GM12878 (cell line): Measurements from ENCODE around the gene LDB3. TPM values are rescaled to one million over a fixed set of nuclear protein-coding genes. Genes with fewer than 3 reads are reported as not detected.

ENCODE experiments used
- ATAC-seq: fragments of 200-7000 bp; cut with Tn5 transposase; 3 replicates; pipeline ENCODE4 v1.9.1; 2020; ENCODE audit warnings: mild to moderate bottlenecking, moderate library complexity
- BruUV-seq: library from RNA; stranded (reverse); fragments of 400-500 nt; replicated peaks from 2 replicates; lab custom pipeline; 2021; lab: Mats Ljungman, UMichigan
- CTCF ChIA-PET: fragments of 300-600 bp; sonication (Branson Sonifier 250); formaldehyde crosslinking; extraction: SDS; loops from one replicate; lab custom pipeline; 2021; ENCODE audit warnings: inconsistent platforms; lab: Yijun Ruan, JAX
- POLR2A ChIA-PET: fragments of 350-600 bp; formaldehyde crosslinking; extraction: SDS; loops from one replicate; lab custom pipeline; 2021; ENCODE audit warnings: inconsistent platforms; lab: Charles Lee
- RAD21 ChIA-PET: fragments of 300-600 bp; sonication (Branson Sonifier 250); formaldehyde crosslinking; loops from one replicate; lab custom pipeline; 2023; ENCODE audit warnings: antibody characterized with exemption; ENCODE audit not compliant: unreplicated experiment; lab: Charles Lee
- SMC1A ChIA-PET: fragments of 300-600 bp; sonication (Branson Sonifier 250); formaldehyde crosslinking; loops from one replicate; lab custom pipeline; 2023; ENCODE audit not compliant: unreplicated experiment, uncharacterized antibody; lab: Charles Lee
- DNase-seq: peaks from one replicate; pipeline ENCODE4 v3.0.0-alpha.2; 2011; ENCODE audit warnings: low read depth, low spot score
- FAIRE-seq: peaks from 3 replicates; lab custom pipeline; 2011; peaks lifted over from hg19 to GRCh38; lab: Jason Lieb, UNC
- H2AFZ ChIP-seq: 2 replicates; pipeline ENCODE4 v1.6.0; 2011; ENCODE audit warnings: low read depth, low read length, control low read depth; ENCODE audit not compliant: control insufficient read depth
- H3K27ac ChIP-seq: 2 replicates; pipeline ENCODE4 v1.5.1; 2011; ENCODE audit warnings: control low read depth; ENCODE audit not compliant: control insufficient read depth, insufficient read depth
- H3K27me3 ChIP-seq, 2 experiments: replicated peaks in 1 of 2; 2 replicates each; pipeline versions ENCODE4 v1.6.0 to v1.6.1; 2011; ENCODE audit warnings: low read length in 1 of 2; ENCODE audit not compliant: control insufficient read depth in 2 of 2, insufficient read depth in 2 of 2
- H3K36me3 ChIP-seq, 2 experiments: 2 replicates each; pipeline ENCODE4 v1.5.1; 2011; ENCODE audit warnings: low read length in 1 of 2; ENCODE audit not compliant: control insufficient read depth in 2 of 2, insufficient read depth in 2 of 2
- H3K4me1 ChIP-seq: 2 replicates; pipeline ENCODE4 v1.6.1; 2011; ENCODE audit warnings: mild to moderate bottlenecking, low read length, moderate library complexity, mixed read lengths; ENCODE audit not compliant: control insufficient read depth, insufficient read depth
- H3K4me2 ChIP-seq: 2 replicates; pipeline ENCODE4 v1.6.0; 2011; ENCODE audit warnings: control low read depth; ENCODE audit not compliant: control insufficient read depth, insufficient read depth
- H3K4me3 ChIP-seq: fragments of 200-600 bp; sonication (generic); 2 replicates; pipeline ENCODE4 v1.5.1; 2016
- H3K79me2 ChIP-seq: 2 replicates; pipeline ENCODE4 v1.6.0; 2011; ENCODE audit warnings: low read length; ENCODE audit not compliant: control insufficient read depth, insufficient read depth
- H3K9ac ChIP-seq: 2 replicates; pipeline ENCODE4 v1.8.0; 2011; ENCODE audit warnings: low read length, control low read depth, mixed read lengths; ENCODE audit not compliant: control insufficient read depth, insufficient read depth
- H3K9me3 ChIP-seq: replicated peaks from 3 replicates; pipeline ENCODE4 v1.5.1; 2011; ENCODE audit warnings: mild to moderate bottlenecking, low read length; ENCODE audit not compliant: control insufficient read depth, insufficient read depth
- H4K20me1 ChIP-seq: 2 replicates; pipeline ENCODE4 v1.6.0; 2011; ENCODE audit not compliant: control insufficient read depth, insufficient read depth
- ASH2L ChIP-seq: fragments of 300-600, 200-600 bp; sonication (generic); IDR thresholded peaks from 2 replicates; pipeline ENCODE4 v1.6.1; 2017; ENCODE audit warnings: low read depth, mild to moderate bottlenecking, borderline replicate concordance
- EED ChIP-seq: sonication (generic); IDR thresholded peaks from 2 replicates; pipeline ENCODE4 v1.6.1; 2016; ENCODE audit warnings: antibody characterized with exemption, low read depth
- EGR1 ChIP-seq, 2 experiments: IDR thresholded peaks; 1 replicate in 1 of 2; 2 replicates in 1 of 2; pipeline ENCODE4 v1.6.1; 2011 to 2012; ENCODE audit warnings: low read depth in 2 of 2, low read length in 2 of 2, borderline replicate concordance in 1 of 2, mild to moderate bottlenecking in 1 of 2, moderate library complexity in 1 of 2
- ETV6 ChIP-seq, 2 experiments: fragments of 450-650 bp in 1 of 2; IDR thresholded peaks in 1 of 2; conservative IDR thresholded peaks in 1 of 2; 2 replicates each; pipeline ENCODE4 v1.6.1; 2014; ENCODE audit warnings: antibody characterized with exemption in 1 of 2, borderline replicate concordance in 1 of 2, low read depth in 1 of 2, mild to moderate bottlenecking in 1 of 2, moderate library complexity in 1 of 2
- FOS ChIP-seq: IDR thresholded peaks from 3 replicates; pipeline ENCODE4 v1.6.1; 2011; ENCODE audit warnings: borderline replicate concordance; ENCODE audit not compliant: insufficient read length; ENCODE audit errors: extremely low read depth
- HDAC2 ChIP-seq: fragments of 200-600 bp; sonication (generic); IDR thresholded peaks from 2 replicates; pipeline ENCODE4 v1.6.1; 2017
- MEF2B ChIP-seq: fragments of 450-650 bp; IDR thresholded peaks from 2 replicates; pipeline ENCODE4 v1.6.1; 2018; ENCODE audit warnings: mild to moderate bottlenecking, moderate library complexity; ENCODE audit not compliant: partially characterized antibody, poor library complexity, severe bottlenecking
- MTA3 ChIP-seq: IDR thresholded peaks from 2 replicates; pipeline ENCODE4 v1.6.1; 2012; ENCODE audit warnings: low read length, inconsistent platforms, borderline replicate concordance
- PAX5 ChIP-seq: IDR thresholded peaks from 2 replicates; pipeline ENCODE4 v1.6.1; 2011; ENCODE audit warnings: low read depth, low read length, borderline replicate concordance
- STAT1 ChIP-seq: fragments of 450-650 bp; conservative IDR thresholded peaks from 2 replicates; pipeline ENCODE4 v1.6.1; 2014; ENCODE audit warnings: antibody characterized with exemption, mild to moderate bottlenecking
- WGBS: methylation state at CpG from one replicate; pipeline ENCODE4 v1.1.6; 2016; ENCODE audit warnings: low lambda C conversion rate; ENCODE audit not compliant: insufficient replicate concordance, insufficient coverage; ENCODE audit errors: missing lambda C conversion rate; 5-methylcytosine and 5-hydroxymethylcytosine counted together
- in situ Hi-C: fragments of 300-500 bp; cut with MboI; formaldehyde crosslinking; loops from 9 replicates; pipeline ENCODE4 v1.14.3; 2018; ENCODE audit warnings: mixed read lengths
- intact Hi-C: fragments of 100-400 bp; cut with micrococcal nuclease; formaldehyde crosslinking; loops from one replicate; pipeline ENCODE4 v1.14.2; 2022; ENCODE audit not compliant: unreplicated experiment
- polyA plus RNA-seq, 11 experiments: library from polyadenylated mRNA; depleted of rRNA in 4 of 11; unstranded in 6 of 11; stranded (reverse) in 5 of 11; fragments of >200 nt; fragmentation: Nextera tagmentation in 4 of 11; fragmentation: Illumina TruSeq in 1 of 11; extraction: Ambion mirVana in 4 of 11; extraction: Trizol in 1 of 11; gene quantifications; 1 replicate in 1 of 11; 2 replicates in 10 of 11; pipeline versions ENCODE4 v1.2.1 to v1.2.3, GENCODE V29; 2011 to 2016; ENCODE audit warnings: inconsistent platforms in 2 of 11, missing spikeins in 2 of 11, low read depth in 1 of 11
- total RNA-seq, 4 experiments: library from RNA; depleted of rRNA in 3 of 4; stranded (reverse); fragments of >200 nt in 3 of 4; fragmentation: Illumina TruSeq in 1 of 4; extraction: Trizol in 1 of 4; gene quantifications; 2 replicates each; pipeline versions ENCODE4 v1.2.1 to v1.2.3, GENCODE V29; 2013 to 2021
- TF ChIP-seq, protein P1 (sequence below): fragments of 150-350 bp; IDR thresholded peaks from 2 replicates; pipeline ENCODE4 v1.6.1; 2014; ENCODE audit warnings: mild to moderate bottlenecking, low read depth, low read length
- TF ChIP-seq, protein P2 (sequence below): fragments of 450-650 bp; IDR thresholded peaks from 2 replicates; pipeline ENCODE4 v1.6.1; 2016; ENCODE audit warnings: mild to moderate bottlenecking, moderate library complexity, borderline replicate concordance
- TF ChIP-seq, protein P3 (sequence below): fragments of 450-650 bp; IDR thresholded peaks from 2 replicates; pipeline ENCODE4 v1.6.1; 2018; ENCODE audit warnings: borderline replicate concordance, mild to moderate bottlenecking; ENCODE audit not compliant: partially characterized antibody

Gene LDB3
- total and polyA plus RNA-seq, 10 of the 15 experiments (the other 5 are each of a cell fraction or from before 2014, with no cell fraction given): 0.02 to 0.07 (median 0.04) TPM; not detected in 1

DNA sequence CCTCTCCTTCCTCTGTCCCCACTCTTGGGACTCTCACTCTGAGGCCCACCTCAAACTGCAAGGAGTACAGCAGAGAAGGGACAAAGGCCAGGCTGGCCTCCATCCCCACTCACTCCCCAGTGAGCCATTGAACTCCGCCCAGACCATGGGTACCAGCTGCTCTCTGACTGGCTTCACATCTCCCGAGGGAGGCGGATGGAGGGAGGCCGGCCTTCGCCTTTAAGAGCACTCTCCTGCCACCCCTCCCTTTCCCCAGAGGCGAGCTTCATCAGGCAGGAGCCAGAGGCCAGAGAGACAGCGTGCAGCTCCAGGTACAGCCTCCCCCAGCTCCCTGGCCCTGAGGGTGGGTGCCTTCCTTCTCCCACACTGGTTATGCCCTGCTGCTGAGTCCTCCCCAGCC is 1.8 kb upstream of the LDB3 start:
- intact Hi-C loops: loop anchor here (10.0 kb wide), 1 partner anchor 272 kb away; no protein-coding TSS in a partner anchor
- Histone ChIP-seq H3K9ac (no peak overlapping the region), H3K9me3 (no peaks in the 10 kb centered on the region; the same call in 2 of the 3 replicates), H3K4me3 (no peak overlapping the region), H3K27ac (no peak overlapping the region), H3K79me2 (no peaks in the 10 kb centered on the region), H3K27me3 (no peaks in the 10 kb centered on the region), H3K36me3 (no peaks in the 10 kb centered on the region), H4K20me1 (no peaks in the 10 kb centered on the region), H3K4me2 (no peak overlapping the region), H3K4me1 (no peaks in the 10 kb centered on the region), H2AFZ (no peak overlapping the region)
- ChIA-PET RAD21 (no interaction called here), SMC1A (no interaction called here), POLR2A (no interaction called here), CTCF (no interaction called here)
- FAIRE-seq: no peak
- BruUV-seq: no TSS peak
- no peak for ATAC-seq
- WGBS: 36% methylated on average over 7 of the region's 7 CpGs
- in situ Hi-C loops: no loop called here
- DNase-seq: no peak
- TF ChIP-seq, protein P1, sequence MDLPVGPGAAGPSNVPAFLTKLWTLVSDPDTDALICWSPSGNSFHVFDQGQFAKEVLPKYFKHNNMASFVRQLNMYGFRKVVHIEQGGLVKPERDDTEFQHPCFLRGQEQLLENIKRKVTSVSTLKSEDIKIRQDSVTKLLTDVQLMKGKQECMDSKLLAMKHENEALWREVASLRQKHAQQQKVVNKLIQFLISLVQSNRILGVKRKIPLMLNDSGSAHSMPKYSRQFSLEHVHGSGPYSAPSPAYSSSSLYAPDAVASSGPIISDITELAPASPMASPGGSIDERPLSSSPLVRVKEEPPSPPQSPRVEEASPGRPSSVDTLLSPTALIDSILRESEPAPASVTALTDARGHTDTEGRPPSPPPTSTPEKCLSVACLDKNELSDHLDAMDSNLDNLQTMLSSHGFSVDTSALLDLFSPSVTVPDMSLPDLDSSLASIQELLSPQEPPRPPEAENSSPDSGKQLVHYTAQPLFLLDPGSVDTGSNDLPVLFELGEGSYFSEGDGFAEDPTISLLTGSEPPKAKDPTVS: no peak
- TF ChIP-seq, protein P2, sequence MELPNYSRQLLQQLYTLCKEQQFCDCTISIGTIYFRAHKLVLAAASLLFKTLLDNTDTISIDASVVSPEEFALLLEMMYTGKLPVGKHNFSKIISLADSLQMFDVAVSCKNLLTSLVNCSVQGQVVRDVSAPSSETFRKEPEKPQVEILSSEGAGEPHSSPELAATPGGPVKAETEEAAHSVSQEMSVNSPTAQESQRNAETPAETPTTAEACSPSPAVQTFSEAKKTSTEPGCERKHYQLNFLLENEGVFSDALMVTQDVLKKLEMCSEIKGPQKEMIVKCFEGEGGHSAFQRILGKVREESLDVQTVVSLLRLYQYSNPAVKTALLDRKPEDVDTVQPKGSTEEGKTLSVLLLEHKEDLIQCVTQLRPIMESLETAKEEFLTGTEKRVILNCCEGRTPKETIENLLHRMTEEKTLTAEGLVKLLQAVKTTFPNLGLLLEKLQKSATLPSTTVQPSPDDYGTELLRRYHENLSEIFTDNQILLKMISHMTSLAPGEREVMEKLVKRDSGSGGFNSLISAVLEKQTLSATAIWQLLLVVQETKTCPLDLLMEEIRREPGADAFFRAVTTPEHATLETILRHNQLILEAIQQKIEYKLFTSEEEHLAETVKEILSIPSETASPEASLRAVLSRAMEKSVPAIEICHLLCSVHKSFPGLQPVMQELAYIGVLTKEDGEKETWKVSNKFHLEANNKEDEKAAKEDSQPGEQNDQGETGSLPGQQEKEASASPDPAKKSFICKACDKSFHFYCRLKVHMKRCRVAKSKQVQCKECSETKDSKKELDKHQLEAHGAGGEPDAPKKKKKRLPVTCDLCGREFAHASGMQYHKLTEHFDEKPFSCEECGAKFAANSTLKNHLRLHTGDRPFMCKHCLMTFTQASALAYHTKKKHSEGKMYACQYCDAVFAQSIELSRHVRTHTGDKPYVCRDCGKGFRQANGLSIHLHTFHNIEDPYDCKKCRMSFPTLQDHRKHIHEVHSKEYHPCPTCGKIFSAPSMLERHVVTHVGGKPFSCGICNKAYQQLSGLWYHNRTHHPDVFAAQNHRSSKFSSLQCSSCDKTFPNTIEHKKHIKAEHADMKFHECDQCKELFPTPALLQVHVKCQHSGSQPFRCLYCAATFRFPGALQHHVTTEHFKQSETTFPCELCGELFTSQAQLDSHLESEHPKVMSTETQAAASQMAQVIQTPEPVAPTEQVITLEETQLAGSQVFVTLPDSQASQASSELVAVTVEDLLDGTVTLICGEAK: no peak
- TF ChIP-seq ETV6 (conservative IDR thresholded peaks at IDR 0.05 in 1 of 2, IDR thresholded peaks at IDR 0.05 in 1 of 2; ENCODE audit: borderline replicate concordance in 1 of 2, low read depth in 1 of 2) (no peak), EGR1 (IDR thresholded peaks at IDR 0.05; ENCODE audit: borderline replicate concordance in 1 of 2, low read depth in 2 of 2, low read length in 2 of 2) (no peak), STAT1 (no peak), HDAC2 (no peak), MTA3 (no peak), ASH2L (no peak), PAX5 (no peak), FOS (no peak), MEF2B (no peak), EED (no peak)
- TF ChIP-seq, protein P3, sequence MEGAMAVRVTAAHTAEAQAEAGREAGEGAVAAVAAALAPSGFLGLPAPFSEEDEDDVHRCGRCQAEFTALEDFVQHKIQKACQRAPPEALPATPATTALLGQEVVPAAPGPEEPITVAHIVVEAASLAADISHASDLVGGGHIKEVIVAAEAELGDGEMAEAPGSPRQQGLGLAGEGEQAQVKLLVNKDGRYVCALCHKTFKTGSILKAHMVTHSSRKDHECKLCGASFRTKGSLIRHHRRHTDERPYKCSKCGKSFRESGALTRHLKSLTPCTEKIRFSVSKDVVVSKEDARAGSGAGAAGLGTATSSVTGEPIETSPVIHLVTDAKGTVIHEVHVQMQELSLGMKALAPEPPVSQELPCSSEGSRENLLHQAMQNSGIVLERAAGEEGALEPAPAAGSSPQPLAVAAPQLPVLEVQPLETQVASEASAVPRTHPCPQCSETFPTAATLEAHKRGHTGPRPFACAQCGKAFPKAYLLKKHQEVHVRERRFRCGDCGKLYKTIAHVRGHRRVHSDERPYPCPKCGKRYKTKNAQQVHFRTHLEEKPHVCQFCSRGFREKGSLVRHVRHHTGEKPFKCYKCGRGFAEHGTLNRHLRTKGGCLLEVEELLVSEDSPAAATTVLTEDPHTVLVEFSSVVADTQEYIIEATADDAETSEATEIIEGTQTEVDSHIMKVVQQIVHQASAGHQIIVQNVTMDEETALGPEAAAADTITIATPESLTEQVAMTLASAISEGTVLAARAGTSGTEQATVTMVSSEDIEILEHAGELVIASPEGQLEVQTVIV: no peak
